Esophagus squamous epithelium (tissue), 4 donors: ENCODE measurements around the gene TEAD1.

Source experiments
- POLR2A ChIP-seq, 4 donors: fragments of 450-650 bp; IDR thresholded peaks; one replicate each; pipeline ENCODE4 v1.6.1; 2017; ENCODE audit warnings: antibody characterized with exemption in 4 of 4, mild to moderate bottlenecking in 4 of 4, moderate library complexity in 3 of 4
- TF ChIP-seq, protein P1 (sequence below), 6 experiments: fragments of 450-650 bp in 4 of 6; fragments of 200-600 bp in 2 of 6; sonication (generic) in 2 of 6; IDR thresholded peaks; one replicate each; pipeline ENCODE4 v1.5.1; 2016 to 2019; ENCODE audit warnings: antibody characterized with exemption in 6 of 6, mild to moderate bottlenecking in 4 of 6, moderate library complexity in 4 of 6

DNA sequence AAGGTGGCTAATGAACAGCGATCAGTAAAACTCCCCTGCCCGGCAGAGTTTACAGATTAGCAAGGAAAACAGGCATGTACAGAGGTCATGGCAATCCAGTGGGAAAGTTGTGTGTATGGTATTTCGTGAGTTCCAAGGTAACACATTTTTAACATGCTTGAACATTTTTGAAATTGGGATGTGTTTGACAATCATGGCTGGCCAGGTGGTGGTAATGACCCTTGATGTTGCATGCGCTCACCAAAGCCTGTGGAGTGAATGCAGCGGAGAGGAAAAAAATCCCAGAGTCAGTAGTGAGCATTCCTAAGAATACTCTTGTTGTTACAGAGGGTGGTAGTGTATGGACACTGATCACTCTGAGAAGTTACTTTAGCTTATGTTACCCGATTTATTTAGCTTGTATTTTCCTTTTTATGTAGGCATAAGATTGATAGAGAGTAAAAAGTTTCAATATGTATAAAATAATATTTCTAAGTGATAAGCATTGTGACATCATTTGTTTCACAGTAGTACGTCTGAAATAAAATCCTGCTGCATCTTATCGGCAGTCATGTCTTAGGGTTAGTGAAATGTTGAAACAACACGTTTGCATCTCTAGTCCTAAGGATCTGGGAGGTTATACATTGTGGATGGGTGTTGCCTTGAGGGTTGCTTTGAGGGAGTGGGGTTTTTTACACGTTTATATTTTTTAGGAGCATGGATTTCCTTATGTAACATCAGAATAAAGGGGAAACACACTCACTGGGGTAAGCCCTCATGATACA is 8.7 kb downstream of the TEAD1 start:
- TF ChIP-seq, protein P1, sequence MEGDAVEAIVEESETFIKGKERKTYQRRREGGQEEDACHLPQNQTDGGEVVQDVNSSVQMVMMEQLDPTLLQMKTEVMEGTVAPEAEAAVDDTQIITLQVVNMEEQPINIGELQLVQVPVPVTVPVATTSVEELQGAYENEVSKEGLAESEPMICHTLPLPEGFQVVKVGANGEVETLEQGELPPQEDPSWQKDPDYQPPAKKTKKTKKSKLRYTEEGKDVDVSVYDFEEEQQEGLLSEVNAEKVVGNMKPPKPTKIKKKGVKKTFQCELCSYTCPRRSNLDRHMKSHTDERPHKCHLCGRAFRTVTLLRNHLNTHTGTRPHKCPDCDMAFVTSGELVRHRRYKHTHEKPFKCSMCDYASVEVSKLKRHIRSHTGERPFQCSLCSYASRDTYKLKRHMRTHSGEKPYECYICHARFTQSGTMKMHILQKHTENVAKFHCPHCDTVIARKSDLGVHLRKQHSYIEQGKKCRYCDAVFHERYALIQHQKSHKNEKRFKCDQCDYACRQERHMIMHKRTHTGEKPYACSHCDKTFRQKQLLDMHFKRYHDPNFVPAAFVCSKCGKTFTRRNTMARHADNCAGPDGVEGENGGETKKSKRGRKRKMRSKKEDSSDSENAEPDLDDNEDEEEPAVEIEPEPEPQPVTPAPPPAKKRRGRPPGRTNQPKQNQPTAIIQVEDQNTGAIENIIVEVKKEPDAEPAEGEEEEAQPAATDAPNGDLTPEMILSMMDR (IDR thresholded peaks at IDR 0.05): no peak
- no peak for TF ChIP-seq POLR2A (IDR thresholded peaks at IDR 0.05)
